GM08714 (cell line): ENCODE data around the gene OLFM1.
"Not testable (repeated sequence)": the region's sequence is repeated elsewhere in the genome, so short reads cannot be mapped to it uniquely, and the experiment has no call there.

Experiments
- H3K4me3 ChIP-seq: fragments of 200-500 bp; sonication (Bioruptor generic); 2 replicates; pipeline ENCODE4 v1.5.1; 2014; ENCODE audit warnings: mild to moderate bottlenecking, low read length, inconsistent platforms
- ZNF274 ChIP-seq: IDR thresholded peaks from 2 replicates; pipeline ENCODE4 v1.6.1; 2012; ENCODE audit warnings: mild to moderate bottlenecking, low read depth, low read length

OLFM1 gene

GRCh38 chr9:135146766-135147473 lies 59.5 kb downstream of the OLFM1 start:
- no peak overlapping the region for H3K4me3 ChIP-seq
- TF ChIP-seq ZNF274: no peak

GRCh38 chr9:135147474-135147805 lies 60.0 kb downstream of the OLFM1 start:
- no peak for TF ChIP-seq ZNF274
- H3K4me3 ChIP-seq: no peak overlapping the region

- no peak overlapping the region for H3K4me3 ChIP-seq
- TF ChIP-seq ZNF274: no peak
These were observed 60.5 kb downstream of the OLFM1 start for GRCh38 chr9:135147938-135148337.

GRCh38 chr9:135148386-135148785 lies 60.9 kb downstream of the OLFM1 start:
- TF ChIP-seq ZNF274: no peak
- no peak overlapping the region for H3K4me3 ChIP-seq

GRCh38 chr9:135149901-135150300 lies 62.4 kb downstream of the OLFM1 start:
- H3K4me3 ChIP-seq: not testable (repeated sequence)

GRCh38 chr9:135150981-135151380 lies 63.5 kb downstream of the OLFM1 start:
- H3K4me3 ChIP-seq: no peak overlapping the region
- no peak for TF ChIP-seq ZNF274

- no peak for TF ChIP-seq ZNF274
- no peak overlapping the region for H3K4me3 ChIP-seq
These were observed 64.5 kb downstream of the OLFM1 start for GRCh38 chr9:135151757-135152613.

- no peak overlapping the region for H3K4me3 ChIP-seq
- TF ChIP-seq ZNF274: no peak
These were observed 65.3 kb downstream of the OLFM1 start for GRCh38 chr9:135152614-135153334.

GRCh38 chr9:135154050-135154615 lies 66.7 kb downstream of the OLFM1 start:
- H3K4me3 ChIP-seq: no peak overlapping the region
- no peak for TF ChIP-seq ZNF274

GRCh38 chr9:135155396-135155795 lies 67.9 kb downstream of the OLFM1 start:
- TF ChIP-seq ZNF274: no peak
- H3K4me3 ChIP-seq: no peak overlapping the region

GRCh38 chr9:135156525-135157510 lies 69.3 kb downstream of the OLFM1 start:
- H3K4me3 ChIP-seq: no peak overlapping the region
- TF ChIP-seq ZNF274: no peak

GRCh38 chr9:135157856-135158563 lies 70.5 kb downstream of the OLFM1 start:
- no peak overlapping the region for H3K4me3 ChIP-seq
- no peak for TF ChIP-seq ZNF274

GRCh38 chr9:135158564-135158937 lies 71.1 kb downstream of the OLFM1 start:
- TF ChIP-seq ZNF274: no peak
- H3K4me3 ChIP-seq: no peak overlapping the region
